Measurements from ENCODE around the gene DKK3. TPM values are rescaled to one million over a fixed set of nuclear protein-coding genes. Genes with fewer than 3 reads are reported as not detected.

Gene DKK3
- polyA plus RNA-seq, 1 donor from 2014 or later: 43.6 TPM

GRCh38 chr11:12029119-12029518 is 20.7 kb upstream of the DKK3 start:
- Histone ChIP-seq H3K79me2 (replicated peaks; ENCODE audit: insufficient read depth, low read length) (no peaks in the 10 kb centered on the region), H3K9ac (ENCODE audit: low read length) (no peak overlapping the region), H3K4me2 (ENCODE audit: low read length) (no peak overlapping the region), H3K4me3 (ENCODE audit: low read length) (no peak overlapping the region), H3K9me3 (ENCODE audit: low read length) (peaks cover 6% of the 10 kb centered on the region), H3K27me3 (ENCODE audit: insufficient read depth, low read depth, low read length) (no peaks in the 10 kb centered on the region), H3K9me2 (ENCODE audit: insufficient read depth, low read length) (no peaks in the 10 kb centered on the region), H2AFZ (ENCODE audit: low read depth, low read length) (no peak overlapping the region), H3K36me3 (ENCODE audit: insufficient read depth, low read length) (no peaks in the 10 kb centered on the region), H4K20me1 (ENCODE audit: insufficient read depth) (no peaks in the 10 kb centered on the region), H3K27ac (ENCODE audit: low read length) (no peak overlapping the region), H3F3A (ENCODE audit: insufficient read depth, low read length, poor library complexity, severe bottlenecking) (no peaks in the 10 kb centered on the region)
- no peak for TF ChIP-seq EP300 (conservative IDR thresholded peaks at IDR 0.05; ENCODE audit: poor library complexity, severe bottlenecking)
- TF ChIP-seq EZH2 (IDR thresholded peaks at IDR 0.05; ENCODE audit: borderline replicate concordance, insufficient read depth, low read length, poor library complexity, severe bottlenecking): no peak
- no peak for TF ChIP-seq RAD21 (conservative IDR thresholded peaks at IDR 0.05)
- no peak for TF ChIP-seq TAF1 (IDR thresholded peaks at IDR 0.05; ENCODE audit: low read depth)
- TF ChIP-seq CTCF (IDR thresholded peaks at IDR 0.05; ENCODE audit: poor library complexity, severe bottlenecking): no peak
- no peak for TF ChIP-seq POLR2AphosphoS5 (IDR thresholded peaks at IDR 0.05)
- no peak for TF ChIP-seq MXI1 (conservative IDR thresholded peaks at IDR 0.05; ENCODE audit: poor library complexity, severe bottlenecking)

DNA sequence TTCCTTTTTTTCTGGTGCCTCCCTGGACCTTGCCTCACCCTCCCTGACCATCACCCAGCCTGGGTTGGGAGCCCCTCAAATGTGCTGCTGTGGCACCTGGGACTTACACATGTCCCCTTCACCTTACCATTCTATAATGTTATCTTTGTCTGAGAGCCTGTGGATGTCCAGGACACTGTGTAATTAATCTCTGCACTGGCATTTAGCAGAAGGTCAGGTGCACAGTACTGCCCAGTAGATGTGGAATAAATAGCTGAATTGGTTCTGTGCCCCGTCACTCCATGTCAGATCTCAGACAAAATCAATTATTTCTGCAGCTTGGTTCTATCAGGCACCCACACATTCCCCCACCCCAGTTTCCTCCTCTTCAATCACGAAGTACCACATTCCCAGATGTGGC is 19.9 kb upstream of the DKK3 start:
- Histone ChIP-seq H3K79me2 (replicated peaks; ENCODE audit: insufficient read depth, low read length) (no peaks in the 10 kb centered on the region), H3F3A (ENCODE audit: insufficient read depth, low read length, poor library complexity, severe bottlenecking) (no peaks in the 10 kb centered on the region), H3K27ac (ENCODE audit: low read length) (no peak overlapping the region), H3K27me3 (ENCODE audit: insufficient read depth, low read depth, low read length) (no peaks in the 10 kb centered on the region), H3K9me3 (ENCODE audit: low read length) (peaks cover 6% of the 10 kb centered on the region), H3K4me2 (ENCODE audit: low read length) (no peak overlapping the region), H3K9me2 (ENCODE audit: insufficient read depth, low read length) (no peaks in the 10 kb centered on the region), H3K9ac (ENCODE audit: low read length) (no peak overlapping the region), H4K20me1 (ENCODE audit: insufficient read depth) (no peaks in the 10 kb centered on the region), H2AFZ (ENCODE audit: low read depth, low read length) (no peak overlapping the region), H3K4me3 (ENCODE audit: low read length) (no peak overlapping the region), H3K36me3 (ENCODE audit: insufficient read depth, low read length) (no peaks in the 10 kb centered on the region)
- TF ChIP-seq MXI1 (conservative IDR thresholded peaks at IDR 0.05; ENCODE audit: poor library complexity, severe bottlenecking) (no peak), POLR2AphosphoS5 (IDR thresholded peaks at IDR 0.05) (no peak), EP300 (conservative IDR thresholded peaks at IDR 0.05; ENCODE audit: poor library complexity, severe bottlenecking) (no peak), EZH2 (IDR thresholded peaks at IDR 0.05; ENCODE audit: borderline replicate concordance, insufficient read depth, low read length, poor library complexity, severe bottlenecking) (no peak), RAD21 (conservative IDR thresholded peaks at IDR 0.05) (no peak), CTCF (IDR thresholded peaks at IDR 0.05; ENCODE audit: poor library complexity, severe bottlenecking) (no peak), SMC3 (conservative IDR thresholded peaks at IDR 0.05; ENCODE audit: poor library complexity) (no peak), TAF1 (IDR thresholded peaks at IDR 0.05; ENCODE audit: low read depth) (no peak)
- TF ChIP-seq, protein P1, sequence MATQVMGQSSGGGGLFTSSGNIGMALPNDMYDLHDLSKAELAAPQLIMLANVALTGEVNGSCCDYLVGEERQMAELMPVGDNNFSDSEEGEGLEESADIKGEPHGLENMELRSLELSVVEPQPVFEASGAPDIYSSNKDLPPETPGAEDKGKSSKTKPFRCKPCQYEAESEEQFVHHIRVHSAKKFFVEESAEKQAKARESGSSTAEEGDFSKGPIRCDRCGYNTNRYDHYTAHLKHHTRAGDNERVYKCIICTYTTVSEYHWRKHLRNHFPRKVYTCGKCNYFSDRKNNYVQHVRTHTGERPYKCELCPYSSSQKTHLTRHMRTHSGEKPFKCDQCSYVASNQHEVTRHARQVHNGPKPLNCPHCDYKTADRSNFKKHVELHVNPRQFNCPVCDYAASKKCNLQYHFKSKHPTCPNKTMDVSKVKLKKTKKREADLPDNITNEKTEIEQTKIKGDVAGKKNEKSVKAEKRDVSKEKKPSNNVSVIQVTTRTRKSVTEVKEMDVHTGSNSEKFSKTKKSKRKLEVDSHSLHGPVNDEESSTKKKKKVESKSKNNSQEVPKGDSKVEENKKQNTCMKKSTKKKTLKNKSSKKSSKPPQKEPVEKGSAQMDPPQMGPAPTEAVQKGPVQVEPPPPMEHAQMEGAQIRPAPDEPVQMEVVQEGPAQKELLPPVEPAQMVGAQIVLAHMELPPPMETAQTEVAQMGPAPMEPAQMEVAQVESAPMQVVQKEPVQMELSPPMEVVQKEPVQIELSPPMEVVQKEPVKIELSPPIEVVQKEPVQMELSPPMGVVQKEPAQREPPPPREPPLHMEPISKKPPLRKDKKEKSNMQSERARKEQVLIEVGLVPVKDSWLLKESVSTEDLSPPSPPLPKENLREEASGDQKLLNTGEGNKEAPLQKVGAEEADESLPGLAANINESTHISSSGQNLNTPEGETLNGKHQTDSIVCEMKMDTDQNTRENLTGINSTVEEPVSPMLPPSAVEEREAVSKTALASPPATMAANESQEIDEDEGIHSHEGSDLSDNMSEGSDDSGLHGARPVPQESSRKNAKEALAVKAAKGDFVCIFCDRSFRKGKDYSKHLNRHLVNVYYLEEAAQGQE (IDR thresholded peaks at IDR 0.05; ENCODE audit: borderline replicate concordance): no peak

All from neural cell (in vitro differentiated cells).